GM21423 (cell line): ENCODE measurements around the gene SMYD3.
"Not testable (repeated sequence)": the region's sequence is repeated elsewhere in the genome, so short reads cannot be mapped to it uniquely, and the experiment has no call there.

Experiments used
- ATAC-seq: cut with Tn5 transposase; IDR thresholded peaks from one replicate; pipeline ENCODE4 v1.9.1; 2021; ENCODE audit warnings: mild to moderate bottlenecking, moderate library complexity; ENCODE audit not compliant: unreplicated experiment

Gene SMYD3

DNA sequence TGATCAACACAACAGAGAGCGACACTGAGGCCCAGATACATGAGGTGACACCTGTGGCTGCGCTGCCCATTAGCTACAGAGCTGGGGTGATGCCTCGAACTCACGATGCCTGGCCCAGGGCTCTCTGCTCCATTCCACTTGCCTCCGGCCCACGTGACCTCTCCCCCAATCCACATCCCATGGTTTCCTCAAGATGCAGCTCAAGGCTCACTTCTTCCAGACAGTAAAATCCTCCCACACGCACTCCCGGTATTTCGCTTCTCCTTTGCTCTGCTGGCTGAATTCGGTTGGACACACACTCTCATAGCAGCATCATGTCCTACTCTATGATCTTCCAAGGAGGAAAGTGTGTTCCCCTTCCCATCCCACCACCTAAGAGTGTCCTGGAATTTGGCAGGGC lies 679.8 kb downstream of the SMYD3 start:
- ATAC-seq: no peak

DNA sequence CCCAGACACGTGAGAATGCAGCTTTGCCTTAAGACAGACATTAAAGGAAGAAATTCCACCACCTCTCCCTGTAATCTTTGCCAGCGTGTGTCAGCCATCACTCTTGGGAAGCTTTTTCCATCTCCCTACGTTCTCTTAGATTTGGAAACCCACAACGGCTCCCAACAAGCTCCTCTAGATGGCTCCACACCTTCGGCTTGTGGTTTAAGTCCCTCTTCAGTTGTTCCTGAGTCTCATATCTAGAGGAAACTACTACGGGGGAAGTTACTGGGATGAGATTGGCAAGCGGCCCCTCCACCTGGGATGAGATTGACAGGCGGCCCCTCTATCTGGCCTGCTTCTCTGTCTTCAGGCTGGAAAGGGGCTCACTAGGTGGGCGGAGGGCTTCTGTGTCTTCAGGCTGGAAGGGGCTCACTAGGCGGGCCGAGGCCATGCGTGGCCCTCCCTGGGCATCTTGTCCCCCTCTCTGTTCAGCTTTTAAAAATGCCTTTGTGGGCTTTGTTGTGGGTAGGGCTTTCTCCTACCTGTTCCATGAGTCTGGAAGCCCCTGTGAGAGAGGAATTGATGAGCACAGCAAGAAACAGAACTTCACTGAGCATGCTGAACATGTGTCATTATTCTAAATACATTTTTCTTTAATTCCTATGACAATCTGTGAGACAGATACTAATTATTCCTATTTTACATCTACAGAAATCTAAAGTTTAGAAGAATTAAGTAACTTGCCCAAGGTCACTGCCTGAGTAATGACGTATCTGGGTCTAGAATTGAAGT lies 681.8 kb downstream of the SMYD3 start:
- no peak for ATAC-seq

DNA sequence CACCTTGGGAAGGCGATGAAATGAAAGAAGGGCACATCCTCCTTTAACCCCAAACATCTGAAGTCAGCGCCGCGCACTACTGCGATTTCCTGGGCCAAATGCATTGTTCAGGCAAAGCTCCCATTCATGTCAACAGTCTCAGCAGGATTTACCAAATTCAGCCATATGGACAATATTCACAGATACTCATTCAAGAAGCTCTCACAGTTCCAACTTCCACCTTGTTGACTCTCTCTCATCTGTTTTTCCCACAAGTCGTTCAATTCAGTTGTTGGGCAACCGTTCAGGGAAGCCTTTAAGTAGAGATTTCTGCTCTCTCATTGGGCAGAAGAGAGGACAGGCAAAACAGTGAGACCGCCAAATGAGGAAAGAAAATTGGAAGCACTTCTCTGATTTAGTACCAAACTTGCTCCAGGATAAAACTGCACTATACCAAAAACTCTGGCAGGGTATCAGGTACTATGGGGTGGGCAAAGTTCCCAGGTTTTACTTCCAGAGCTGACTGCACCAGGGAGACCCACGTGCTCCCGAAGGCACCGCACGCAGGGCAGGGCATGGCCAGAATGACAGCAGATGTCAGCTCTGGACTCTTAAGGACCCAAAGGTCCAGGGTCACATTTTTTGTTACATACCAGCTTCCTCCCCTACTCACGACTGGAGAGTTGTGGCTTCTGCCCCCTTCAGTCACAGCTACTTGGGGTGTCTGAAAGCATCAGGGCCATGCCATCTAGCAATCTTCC lies 683.5 kb downstream of the SMYD3 start:
- no peak for ATAC-seq

DNA sequence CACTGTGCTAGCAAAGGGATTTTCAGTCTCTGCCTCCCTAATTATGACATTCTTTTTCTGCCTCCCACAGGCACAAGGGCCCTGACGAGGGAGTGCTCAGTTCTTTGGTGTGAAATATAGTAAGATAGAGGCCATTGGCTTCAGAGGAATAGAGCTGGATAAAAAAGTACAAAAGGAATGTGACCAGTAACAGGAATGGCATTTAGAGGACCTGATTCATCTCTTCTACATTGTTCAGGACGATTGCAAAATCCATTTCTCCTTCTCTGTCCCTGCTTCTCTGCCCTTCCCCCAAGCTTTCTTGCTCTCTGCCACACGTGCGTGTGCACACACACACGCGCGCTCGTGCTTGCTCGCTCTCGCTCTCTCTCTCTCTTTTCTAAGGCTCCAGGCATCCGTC lies 684.1 kb downstream of the SMYD3 start:
- ATAC-seq: no peak

DNA sequence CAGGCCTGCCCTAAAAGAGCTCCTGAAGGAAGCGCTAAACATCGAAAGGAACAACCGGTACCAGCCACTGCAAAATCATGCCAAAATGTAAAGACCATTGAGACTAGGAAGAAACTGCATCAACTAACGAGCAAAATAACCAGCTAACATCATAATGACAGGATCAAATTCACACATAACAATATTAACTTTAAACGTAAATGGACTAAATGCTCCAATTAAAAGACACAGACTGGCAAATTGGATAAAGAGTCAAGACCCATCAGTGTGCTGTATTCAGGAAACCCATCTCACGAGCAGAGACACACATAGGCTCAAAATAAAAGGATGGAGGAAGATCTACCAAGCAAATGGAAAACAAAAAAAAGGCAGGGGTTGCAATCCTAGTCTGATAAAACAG lies 688.7 kb downstream of the SMYD3 start:
- ATAC-seq: not testable (repeated sequence)

DNA sequence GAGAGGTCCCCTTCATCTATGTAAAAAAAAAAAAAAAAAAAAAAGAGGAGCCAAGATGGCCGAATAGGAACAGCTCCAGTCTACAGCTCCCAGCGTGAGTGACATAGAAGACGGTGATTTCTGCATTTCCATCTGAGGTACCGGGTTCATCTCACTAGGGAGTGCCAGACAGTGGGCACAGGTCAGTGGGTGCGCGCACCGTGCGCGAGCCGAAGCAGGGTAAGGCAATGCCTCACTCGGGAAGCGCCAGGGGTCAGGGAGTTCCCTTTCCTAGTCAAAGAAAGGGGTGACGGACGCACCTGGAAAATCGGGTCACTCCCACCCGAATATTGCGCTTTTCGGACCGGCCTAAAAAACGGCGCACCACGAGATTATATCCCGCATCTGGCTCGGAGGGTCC lies 690.6 kb downstream of the SMYD3 start:
- not testable (repeated sequence) for ATAC-seq

DNA sequence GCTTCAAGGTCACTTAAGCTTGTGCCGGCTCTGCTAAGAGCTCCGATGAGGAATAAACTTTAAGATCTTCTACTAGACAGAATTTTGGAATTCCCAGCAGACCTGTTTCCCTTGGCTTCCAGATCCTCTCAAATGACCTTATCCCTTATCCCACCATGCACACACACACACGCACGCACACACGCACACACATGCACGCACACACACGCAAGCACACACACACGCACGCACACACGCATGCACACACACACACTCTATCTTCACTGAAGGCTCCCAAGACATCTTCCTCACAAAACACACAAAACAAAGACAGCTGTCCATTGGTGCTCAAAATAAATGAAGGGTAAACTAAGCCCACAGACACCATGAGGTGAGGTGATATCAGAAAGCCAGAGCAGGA lies 692.4 kb downstream of the SMYD3 start:
- no peak for ATAC-seq

DNA sequence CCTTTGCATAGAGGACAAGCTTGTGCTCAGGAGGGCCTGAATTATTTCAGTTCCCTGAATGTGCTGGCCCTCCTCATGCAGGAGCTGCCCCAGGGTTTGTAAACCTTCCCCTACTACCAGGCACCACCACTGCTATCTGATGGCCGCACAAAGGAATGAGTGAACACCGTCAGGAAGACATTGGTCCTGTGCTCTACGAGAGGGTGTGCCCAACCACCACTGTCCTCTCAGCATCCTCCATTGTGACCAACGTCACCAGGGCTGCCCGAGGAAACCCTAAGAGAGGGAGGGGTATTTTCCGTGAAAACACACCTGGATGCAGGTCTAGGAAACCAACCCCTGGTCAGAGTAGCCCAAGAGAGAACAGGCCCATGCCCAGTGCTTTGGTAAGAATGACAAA lies 694.8 kb downstream of the SMYD3 start:
- ATAC-seq: no peak

DNA sequence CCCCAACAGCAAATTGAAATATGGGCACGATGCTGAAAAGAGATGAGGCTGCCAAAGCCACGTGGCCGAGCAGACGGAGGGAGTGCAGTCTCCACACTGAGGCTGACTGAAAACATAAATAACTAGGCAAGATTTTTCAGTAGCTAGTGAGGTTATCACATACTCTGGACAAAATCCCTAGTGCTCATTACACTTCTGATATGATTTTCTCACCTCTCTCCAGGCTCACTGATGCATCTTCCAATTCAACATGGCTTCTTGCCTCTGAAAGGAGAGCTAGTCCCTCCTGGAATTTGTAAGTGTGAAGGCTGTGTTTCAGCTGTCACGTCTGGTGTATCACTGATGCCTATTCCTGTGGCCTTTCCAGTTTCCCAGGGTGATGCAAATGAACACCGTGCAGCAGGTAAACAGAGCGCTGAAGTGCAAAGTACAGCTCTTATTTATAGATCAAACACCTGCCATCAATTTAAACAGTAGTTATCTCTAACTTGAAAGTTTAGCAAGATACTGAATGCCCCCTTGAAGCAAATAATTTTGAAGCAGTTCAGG lies 696.2 kb downstream of the SMYD3 start:
- ATAC-seq: no peak

DNA sequence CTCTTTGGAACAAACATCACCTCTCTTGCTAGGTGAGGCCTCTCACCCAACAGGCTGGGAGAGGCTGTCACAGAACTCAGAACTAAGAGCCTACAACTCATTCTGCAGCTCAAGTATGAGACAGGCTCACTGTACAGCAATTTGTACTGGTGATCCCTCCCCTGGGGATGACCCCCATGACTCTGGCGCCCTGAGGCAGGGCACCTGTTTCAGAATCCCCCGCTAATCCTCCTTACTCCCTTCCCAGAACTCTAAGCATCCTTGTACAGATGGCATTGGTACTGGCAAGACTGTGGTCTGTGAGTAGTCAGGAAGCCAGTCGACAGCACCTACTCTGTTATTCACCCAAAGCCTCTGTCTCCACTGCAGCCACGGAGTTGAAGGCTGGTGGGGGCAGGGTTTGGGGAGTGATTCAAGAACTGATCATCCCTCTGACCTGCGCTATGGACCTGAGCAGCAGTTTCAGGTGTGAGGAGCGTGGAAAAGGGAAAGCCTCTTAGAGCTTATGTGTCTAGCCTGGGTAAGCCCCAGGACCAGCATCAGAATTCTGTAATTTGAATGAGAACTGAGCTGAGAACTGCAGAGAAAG lies 696.8 kb downstream of the SMYD3 start:
- ATAC-seq: no peak

DNA sequence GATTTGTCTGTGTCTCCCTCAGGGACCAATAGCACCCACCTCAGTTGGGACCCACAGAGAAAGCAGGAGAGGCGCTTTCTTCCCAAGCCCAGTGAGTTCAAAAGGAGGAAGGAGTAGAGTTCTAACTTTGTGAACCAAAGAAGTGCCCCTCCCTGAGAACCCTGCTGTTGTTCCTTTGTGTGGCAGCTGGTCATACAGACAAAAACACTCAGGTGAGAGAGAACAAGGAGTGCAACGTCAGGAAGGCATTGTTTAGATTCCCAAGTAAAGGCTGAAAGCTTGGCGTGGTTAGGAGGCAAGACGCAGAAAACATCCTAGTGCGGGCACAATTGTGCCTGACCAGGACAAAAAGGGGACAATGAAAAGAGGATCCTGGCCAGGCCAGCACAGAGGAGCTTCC lies 697.7 kb downstream of the SMYD3 start:
- ATAC-seq: no peak

DNA sequence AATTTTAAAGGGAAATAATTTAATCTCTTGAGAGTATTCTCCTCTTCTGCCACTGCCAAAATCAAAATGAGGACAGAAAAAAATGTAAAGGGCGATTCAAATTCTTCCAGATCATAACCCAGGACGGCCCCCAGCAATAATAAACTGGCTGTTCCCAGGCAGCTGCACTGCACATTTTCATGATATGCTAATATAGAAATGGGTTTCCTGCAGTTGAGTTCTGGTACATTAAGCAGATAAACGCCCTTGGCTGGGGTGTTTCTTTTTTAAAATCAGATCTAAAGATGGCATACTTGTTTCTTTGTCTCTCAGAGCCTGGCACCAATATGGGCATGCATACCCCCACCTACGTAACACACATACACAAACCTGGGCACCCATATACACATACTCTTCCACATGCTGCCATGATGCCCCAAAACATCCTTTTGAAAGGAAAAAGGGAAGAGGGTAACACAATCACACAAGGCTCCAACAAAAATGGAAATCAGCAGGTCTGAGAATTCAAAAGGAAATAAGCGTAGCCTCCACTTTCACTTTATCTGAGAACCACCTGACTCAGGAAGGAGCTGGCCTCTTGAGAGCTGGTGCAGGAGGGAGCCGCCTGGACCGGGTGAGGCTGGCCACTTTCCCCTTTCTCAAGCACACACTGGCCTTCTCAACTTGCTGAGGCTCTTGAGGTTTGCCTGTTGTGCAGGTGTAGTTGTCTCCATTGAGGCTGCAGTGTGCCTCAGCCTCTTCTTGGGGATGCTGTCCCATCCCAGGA lies 698.9 kb downstream of the SMYD3 start:
- no peak for ATAC-seq

DNA sequence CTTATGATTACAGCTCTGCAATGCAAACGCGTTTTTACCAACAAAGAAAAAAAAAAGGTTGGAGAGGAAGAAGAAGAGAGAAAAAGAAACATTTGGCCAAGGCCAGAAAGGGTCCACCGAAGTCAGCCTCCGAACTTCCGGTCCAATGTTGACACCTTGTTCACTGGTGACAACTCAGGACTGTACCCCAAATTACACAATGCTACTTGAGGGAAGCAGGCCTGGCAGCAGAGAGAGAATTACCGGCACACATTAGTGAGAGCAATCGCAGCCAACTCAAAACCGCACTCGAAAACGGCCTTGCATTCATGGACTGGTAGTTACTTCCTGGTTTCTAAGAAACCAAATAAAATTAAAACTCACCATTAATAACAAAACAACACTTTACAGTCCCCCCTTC lies 699.8 kb downstream of the SMYD3 start:
- peak; percentile 72 for ATAC-seq

DNA sequence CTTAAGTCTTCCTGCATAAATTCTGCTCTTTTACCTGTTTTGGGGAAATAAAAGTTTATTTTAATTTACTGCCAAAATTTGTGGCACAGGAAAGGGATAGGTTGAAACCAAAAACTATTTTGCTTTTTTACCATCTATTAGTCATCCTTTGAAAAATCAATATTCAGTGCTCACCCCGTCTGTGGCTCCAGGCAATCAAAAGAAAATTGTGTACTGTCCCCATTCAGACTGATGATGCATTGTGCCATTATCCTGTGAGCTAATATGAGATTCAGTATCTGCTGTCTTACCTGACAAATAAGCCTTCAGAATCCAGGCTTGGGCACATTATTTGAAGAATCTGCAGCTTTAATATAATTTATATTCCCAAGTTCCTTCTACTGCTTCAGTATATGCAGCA lies 701.5 kb downstream of the SMYD3 start:
- ATAC-seq: no peak

DNA sequence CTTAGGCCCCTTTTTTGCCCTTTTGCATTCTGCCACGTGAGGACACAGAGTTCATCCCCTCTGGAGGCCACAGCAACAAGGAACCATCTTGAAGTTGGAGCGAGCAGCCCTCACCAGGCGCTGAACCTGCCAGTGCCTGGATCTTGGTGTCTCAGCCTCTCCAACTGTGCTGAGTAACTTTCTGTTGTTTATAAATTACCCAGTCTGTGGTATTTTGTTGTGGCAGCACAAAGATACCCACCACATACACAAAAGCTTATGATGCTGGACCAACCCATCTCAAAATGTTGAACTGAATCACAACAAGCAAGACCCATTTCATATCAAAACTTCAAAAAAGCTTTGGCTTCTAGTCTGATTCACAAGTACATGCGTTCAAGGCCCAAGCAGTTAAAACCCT lies 702.4 kb downstream of the SMYD3 start:
- no peak for ATAC-seq

DNA sequence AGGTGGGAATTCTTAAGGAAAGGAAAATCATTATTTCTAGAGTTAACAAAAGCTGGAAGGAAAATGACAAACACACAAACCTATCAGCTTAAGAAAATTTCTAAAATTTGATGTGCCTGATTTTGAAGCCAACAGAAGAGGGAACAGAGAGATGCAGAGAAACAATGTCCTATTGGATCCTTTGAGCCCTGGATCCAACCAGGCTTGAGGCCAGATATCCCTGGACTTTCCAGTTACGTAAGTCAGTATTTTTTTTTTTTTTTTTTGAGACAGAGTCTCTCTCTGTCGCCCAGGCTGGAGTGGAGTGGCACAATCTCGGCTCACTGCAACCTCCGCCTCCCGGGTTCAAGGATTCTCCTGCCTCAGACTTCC lies 703.4 kb downstream of the SMYD3 start:
- no peak for ATAC-seq

DNA sequence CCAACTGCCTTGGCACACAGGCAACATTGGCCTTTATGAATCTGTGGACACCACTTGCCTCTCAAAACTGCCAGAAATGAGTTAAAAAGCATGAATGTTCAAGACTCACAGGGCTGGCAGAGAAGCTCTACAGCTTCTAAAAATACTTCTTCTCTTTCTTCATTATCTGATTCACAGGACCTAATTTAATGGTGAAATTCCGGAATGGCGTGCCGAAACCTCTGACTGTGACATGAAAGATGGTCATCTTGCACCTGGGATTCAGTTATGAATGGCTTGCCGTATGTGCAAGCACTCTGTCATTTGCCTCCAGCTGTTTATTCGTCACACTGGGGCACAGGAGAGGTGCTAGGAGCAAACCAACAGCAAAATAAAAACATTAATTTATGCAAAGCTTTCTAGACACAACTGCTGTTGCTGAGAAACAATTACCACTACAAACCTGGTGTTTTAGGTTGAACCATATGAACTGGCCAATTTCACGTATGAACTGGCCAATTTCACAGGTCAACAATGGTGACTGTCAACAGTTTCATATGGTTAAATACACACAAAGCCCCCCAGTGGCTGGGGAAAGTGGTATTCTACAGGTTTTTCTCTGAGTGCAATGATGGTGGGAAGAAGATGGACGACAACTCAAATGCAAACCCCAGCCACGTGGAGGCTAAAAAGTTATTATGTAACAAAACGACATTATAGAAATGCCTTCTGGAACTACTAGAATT lies 704.0 kb downstream of the SMYD3 start:
- no peak for ATAC-seq

DNA sequence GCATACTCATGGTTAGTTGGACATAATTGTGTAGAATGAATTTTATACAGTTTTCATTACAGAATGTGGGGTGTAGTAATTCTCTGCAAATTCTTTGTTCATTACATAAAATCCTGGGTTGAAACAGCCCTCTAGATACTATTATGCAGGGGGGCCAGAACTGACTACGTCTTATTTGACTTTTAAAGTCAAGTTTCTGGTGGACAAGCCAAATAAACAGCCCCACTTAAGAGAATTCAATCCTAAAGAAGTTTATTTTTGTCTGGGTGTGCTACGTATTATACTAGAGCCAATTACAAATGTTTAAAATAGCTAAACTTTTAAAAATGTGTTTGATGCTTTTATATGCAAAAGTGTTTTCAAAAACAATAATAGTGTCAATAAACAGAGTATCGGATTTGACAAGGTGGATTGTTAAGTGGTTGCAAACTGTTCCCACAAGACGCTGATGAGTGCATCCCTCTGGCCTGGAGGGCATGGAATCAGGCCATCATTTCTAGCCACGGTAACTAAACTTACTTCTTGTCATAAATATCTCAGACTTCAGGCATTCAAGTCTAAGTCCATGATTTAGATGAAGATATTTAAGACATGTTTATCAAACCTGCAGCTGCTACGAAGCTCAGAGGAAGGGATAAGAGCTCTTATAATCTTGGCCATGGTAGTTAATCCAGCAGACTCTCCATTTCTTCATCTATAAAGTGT lies 706.0 kb downstream of the SMYD3 start:
- ATAC-seq: no peak

DNA sequence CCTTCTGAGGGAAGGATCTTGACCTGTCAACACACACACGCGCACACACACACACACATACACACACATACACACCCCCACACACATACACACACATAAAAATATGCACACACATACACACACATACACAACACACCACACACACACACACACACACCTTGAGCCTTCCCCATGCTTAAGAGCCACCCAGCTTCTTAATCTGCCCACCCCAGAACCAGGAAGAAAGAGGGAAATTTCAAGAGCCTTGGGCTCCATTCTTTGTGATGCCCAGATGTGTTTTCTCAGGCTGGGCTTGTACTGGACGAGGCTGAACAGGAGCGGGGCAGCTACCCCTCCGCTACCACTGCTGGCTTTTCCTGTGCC lies 708.7 kb downstream of the SMYD3 start:
- no peak for ATAC-seq
